ENCODE data around the gene PAK5.
A peak's percentile ranks its signal among the peaks of the same experiment; 100 is the strongest.

The PAK5 gene

DNA sequence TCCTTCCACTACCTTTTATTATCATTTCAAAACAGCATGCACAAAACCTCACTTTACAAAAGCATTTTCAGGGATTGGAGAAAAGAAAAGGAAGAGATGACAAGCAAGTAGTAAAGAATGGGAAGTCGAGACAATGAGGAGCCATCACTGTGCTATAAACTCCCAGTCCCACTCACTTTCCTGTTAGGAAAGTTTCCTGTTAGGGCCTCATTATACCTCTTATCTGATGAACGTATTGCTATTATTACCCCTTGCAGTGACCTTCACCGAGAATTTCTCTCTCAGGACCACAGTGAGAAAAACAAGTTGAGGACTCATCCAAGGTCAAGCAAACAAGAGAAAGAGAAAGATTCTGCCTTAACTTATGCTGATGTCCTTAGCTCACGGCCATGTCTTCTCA is 295.7 kb downstream of the PAK5 start:
- in situ Hi-C loops (cut with HindIII; ENCODE audit: low pct_unique_long_range_greater_than_20kb, low sequenced_read_pairs), result no loop called here
- no peak for DNase-seq (ENCODE audit: low read depth in 1 of 2, low spot score in 1 of 2)
- no peak for TF ChIP-seq JUND (IDR thresholded peaks at IDR 0.05; ENCODE audit: low read depth)

DNA sequence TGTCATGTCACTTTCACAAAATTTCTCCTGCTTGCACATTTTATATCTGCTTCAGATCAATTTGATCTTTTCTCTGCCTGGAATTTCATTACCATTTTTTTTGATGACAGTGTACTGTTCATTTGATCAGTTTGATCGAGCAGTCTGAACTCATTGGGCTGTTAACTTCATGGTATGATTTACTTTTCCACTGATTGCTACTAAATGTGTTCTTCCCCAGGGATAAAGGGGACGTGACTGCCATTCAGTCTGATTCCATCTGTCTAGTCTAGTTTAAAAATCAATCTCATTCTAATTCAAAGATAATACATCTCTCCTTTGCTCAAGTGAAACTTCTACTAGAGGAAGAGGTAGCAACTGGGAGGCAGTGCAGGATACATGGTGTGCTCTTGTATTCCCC is 303.4 kb downstream of the PAK5 start:
- TF ChIP-seq JUND (IDR thresholded peaks at IDR 0.05; ENCODE audit: low read depth), result no peak
- in situ Hi-C loops (cut with HindIII; ENCODE audit: low pct_unique_long_range_greater_than_20kb, low sequenced_read_pairs), result no loop called here
- DNase-seq (ENCODE audit: low read depth in 1 of 2, low spot score in 1 of 2), result no peak

DNA sequence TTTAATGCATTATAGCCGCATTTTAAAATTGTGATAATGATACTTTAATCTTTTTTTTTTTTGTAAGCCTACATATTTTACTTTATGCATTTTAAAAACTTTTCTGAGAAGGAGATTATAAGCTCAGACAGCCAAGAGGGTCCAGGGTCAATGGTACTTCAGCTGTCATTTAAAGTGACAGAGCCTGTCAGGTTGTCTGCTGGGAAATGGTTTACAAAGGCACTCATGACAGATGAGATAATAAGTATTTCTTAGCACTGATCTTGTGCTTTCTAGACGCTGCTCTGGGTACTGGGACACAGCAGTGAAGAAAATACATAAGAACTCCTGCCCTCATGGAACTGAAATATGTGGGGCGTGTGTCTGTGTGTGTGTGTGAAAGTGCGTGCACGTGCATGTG is 304.9 kb downstream of the PAK5 start:
- in situ Hi-C loops (cut with HindIII; ENCODE audit: low pct_unique_long_range_greater_than_20kb, low sequenced_read_pairs), result no loop called here
- no peak for DNase-seq (ENCODE audit: low read depth in 1 of 2, low spot score in 1 of 2)
- no peak for TF ChIP-seq JUND (IDR thresholded peaks at IDR 0.05; ENCODE audit: low read depth)

DNA sequence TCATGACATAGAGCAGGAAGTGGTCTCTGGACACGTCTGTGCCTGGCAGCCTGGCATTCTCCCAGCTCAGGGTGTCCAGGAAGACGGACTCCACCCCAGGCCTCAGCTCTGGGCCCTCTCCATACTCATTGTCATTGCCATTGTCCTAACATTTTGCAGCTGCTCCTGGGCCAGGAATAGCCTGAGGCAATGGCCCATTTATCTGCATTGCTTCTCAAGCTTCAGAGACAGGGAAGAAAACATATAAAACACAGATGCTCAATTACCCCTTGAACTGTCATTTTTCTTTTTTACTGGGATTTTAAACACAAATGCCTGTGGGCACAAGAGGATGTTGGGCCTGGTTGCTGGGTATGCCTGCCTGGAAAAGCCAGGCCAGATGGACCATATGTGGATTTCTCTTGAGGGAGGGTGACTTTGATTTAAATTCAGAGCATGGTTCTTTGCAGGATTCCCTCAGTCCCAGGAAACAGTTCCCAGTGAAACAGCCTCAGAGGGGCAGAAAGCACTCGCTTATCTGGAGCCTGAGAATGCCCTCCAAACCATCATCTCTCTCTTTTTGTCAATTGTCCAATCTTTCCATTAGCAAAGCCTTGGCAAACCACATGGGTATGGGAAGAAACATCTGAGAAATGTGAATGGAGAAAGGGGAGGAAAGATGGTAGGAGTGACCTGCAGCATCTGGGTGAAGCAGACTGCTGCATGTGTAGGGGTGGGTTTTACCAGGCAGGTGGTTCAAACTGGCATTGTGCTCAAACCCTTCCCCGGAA is 306.6 kb downstream of the PAK5 start:
- peak in 1 of 2 experiments; percentile 52 for DNase-seq (ENCODE audit: low read depth in 1 of 2, low spot score in 1 of 2)
- no peak for TF ChIP-seq JUND (IDR thresholded peaks at IDR 0.05; ENCODE audit: low read depth)
- in situ Hi-C loops (cut with HindIII; ENCODE audit: low pct_unique_long_range_greater_than_20kb, low sequenced_read_pairs), result no loop called here

DNA sequence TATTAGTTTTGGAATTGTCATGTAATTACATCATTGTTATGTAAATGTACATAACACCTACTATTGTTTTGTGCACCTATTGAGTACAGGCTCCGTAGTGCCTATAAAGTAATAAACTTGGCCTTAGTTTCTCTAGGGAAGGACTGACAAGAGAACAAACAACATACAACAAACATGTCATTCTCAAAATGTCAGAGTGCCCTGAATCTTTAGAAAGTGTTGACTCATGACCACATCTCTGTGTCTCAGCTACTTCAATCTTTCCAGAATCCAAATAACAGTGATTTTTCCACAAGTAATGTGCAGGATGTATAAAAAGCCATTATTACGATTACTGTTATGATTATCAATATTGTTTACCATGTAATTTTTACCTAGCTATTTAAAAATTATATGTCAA is 307.3 kb downstream of the PAK5 start:
- TF ChIP-seq JUND (IDR thresholded peaks at IDR 0.05; ENCODE audit: low read depth), result no peak
- DNase-seq (ENCODE audit: low read depth in 1 of 2, low spot score in 1 of 2), result peak in 1 of 2 experiments; percentile 70
- in situ Hi-C loops (cut with HindIII; ENCODE audit: low pct_unique_long_range_greater_than_20kb, low sequenced_read_pairs), result no loop called here

DNA sequence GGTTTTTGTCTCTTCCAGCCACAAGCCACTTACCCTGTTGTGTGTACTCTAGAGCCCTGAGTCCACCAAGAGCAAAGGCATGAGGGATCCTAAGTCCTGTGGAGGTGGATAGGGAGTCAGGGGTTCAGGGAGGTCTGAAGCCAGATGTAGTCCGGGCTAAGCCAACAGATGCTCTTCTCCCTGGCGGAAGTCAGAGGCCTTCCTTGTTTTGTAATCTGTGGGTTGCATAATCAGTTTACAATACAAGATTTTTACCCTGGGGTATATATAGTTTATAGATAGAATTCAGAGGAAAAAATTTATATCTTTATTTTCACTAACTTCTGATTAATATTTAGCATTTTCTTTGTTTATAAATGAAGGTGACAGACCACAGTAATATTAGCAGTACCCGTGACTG is 315.2 kb downstream of the PAK5 start:
- no peak for TF ChIP-seq JUND (IDR thresholded peaks at IDR 0.05; ENCODE audit: low read depth)
- in situ Hi-C loops (cut with HindIII; ENCODE audit: low pct_unique_long_range_greater_than_20kb, low sequenced_read_pairs), result no loop called here
- no peak for DNase-seq (ENCODE audit: low read depth in 1 of 2, low spot score in 1 of 2)

DNA sequence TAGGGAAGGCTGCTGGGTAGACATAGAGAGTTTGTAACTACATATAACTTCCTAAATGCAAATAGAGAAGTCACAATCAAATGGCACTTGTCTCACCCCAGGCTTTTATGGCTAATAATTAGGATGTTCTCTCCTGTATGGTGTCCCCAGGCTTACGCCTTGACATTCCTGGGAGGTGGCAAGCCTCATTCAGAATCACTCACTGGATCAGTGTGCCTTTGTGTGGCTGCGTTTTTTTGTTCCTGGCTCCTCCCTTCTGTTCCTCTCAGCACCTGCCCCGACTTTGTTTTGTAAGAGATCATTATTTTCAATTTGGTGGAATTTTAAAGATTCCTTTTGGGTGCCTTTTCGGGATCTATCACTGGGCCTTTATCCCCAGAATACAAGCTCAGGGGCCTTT is 318.8 kb downstream of the PAK5 start:
- no peak for TF ChIP-seq JUND (IDR thresholded peaks at IDR 0.05; ENCODE audit: low read depth)
- no peak for DNase-seq (ENCODE audit: low read depth in 1 of 2, low spot score in 1 of 2)
- in situ Hi-C loops (cut with HindIII; ENCODE audit: low pct_unique_long_range_greater_than_20kb, low sequenced_read_pairs), result no loop called here

DNA sequence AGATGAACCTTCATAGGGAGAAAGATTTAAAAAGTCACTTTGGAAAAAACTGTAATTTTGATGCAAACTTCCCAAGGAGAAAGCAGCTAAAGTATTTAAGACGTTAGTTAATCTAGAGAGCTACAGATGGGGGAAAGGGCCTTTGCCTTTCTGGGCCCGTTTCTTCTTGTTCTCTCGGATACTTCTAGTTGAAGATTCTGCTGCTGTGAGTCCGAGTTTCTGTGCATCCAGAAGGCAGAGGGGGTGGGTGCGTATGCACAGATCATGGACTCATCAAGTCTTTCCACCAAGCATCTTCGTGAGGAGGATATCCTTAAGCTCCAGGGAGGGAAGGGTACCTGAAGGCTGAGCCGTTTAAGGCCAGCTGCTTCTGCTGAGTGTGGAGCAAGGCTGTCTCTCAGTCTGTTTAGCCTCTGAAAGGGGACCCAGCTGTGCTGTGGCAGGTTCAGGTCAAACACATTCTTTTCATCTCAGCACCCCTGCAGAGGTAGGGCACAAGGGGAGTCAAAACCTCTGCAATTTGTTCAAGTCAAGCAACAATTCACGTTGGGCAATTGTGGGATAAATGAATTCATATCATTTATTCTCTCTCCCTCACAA is 320.2 kb downstream of the PAK5 start:
- no peak for DNase-seq (ENCODE audit: low read depth in 1 of 2, low spot score in 1 of 2)
- in situ Hi-C loops (cut with HindIII; ENCODE audit: low pct_unique_long_range_greater_than_20kb, low sequenced_read_pairs), result no loop called here
- TF ChIP-seq JUND (IDR thresholded peaks at IDR 0.05; ENCODE audit: low read depth), result no peak

DNA sequence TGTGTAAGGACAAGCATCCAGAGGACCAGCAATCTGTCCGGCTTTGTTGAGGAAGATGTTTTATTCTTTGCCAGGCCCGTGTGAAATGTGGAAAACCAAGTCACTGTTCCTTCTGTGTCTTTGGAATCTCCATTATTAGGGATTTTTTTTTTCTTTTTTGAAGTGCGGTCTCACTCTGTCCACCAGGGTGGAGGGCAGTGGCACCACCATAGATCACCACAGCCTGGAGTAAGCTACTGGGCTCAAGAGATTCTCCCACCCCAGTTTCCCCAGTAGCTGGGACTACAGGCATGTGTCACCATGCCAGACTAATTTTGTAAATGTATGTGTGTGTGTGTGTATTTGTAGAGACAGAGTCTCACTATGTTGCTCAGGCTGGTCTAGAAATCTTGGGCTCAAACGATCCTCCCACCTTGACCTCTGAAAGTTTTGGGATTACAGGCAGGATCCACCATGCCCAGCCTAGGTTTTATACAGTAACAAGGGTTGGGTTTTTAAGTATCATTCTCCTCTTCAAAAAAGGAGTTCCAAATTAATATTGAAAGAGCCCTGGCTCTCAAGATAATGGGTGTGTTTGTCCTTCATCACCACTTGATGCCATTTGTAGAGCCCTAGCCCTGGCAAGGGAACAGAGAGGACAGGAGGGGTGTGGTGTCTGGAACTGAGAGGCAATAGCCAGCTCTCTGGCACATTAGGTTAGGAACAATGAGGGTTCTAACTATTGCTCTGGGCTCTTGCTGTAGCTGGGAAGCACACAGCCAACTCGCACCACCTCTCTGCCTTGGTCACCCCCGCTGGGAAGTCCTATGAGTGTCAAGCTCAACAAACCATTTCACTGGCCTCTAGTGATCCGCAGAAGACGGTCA is 321.3 kb downstream of the PAK5 start:
- no peak for DNase-seq (ENCODE audit: low read depth in 1 of 2, low spot score in 1 of 2)
- in situ Hi-C loops (cut with HindIII; ENCODE audit: low pct_unique_long_range_greater_than_20kb, low sequenced_read_pairs), result no loop called here
- no peak for TF ChIP-seq JUND (IDR thresholded peaks at IDR 0.05; ENCODE audit: low read depth)

DNA sequence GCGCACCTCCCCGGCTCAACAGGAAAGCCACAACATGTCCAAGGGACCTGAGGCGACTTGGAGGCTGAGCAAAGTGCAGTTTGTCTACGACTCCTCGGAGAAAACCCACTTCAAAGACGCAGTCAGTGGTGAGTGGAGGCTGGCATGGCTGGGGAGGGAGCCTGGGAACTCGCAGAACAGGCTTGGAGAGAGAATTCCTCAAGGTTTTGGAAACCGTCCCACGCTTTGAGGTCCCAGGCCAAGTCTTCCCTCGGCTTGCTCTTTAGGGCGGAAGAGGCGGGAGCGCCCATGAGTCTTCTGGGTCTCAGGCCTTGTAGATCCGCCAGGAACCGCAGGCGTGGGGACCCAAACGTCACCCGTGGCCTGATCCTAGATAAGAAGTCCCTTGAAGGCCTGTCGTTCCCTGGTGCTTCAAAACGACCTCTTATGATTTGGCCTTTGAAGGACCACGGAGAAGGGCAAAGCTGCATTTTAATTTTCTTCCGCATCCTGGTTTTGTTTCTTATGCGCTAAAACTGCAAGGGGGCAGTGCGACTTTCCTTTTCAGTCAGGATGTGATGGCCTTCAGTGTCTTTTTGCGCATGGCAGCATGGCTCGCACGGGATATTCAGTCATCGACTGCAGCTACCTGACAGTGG is 322.5 kb downstream of the PAK5 start:
- no peak for TF ChIP-seq JUND (IDR thresholded peaks at IDR 0.05; ENCODE audit: low read depth)
- in situ Hi-C loops (cut with HindIII; ENCODE audit: low pct_unique_long_range_greater_than_20kb, low sequenced_read_pairs), result no loop called here
- DNase-seq (ENCODE audit: low read depth in 1 of 2, low spot score in 1 of 2), result peak in 1 of 2 experiments; percentile 61

DNA sequence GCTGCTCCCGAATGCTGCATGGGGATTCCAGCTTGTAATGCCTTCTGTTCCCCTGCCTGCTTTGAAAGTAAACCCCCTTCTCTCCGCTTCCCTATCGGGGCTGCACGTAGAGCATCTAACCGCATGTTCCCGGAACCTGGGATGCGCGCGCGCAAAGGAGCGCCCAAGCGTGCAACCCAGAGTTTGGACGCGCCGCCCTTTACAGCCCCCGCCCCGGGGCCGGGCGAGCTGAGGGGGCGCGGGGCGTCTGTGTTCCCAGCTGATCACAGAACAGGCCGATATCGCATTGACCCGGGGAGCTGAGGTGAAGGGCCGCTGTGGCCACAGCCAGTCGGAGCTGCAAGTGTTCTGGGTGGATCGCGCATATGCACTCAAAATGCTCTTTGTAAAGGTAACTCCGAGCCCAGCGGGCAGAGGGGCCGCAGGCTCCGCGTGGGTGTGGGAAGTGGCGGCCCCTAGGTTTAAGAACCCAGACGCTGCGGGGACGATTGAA is 323.1 kb downstream of the PAK5 start:
- TF ChIP-seq JUND (IDR thresholded peaks at IDR 0.05; ENCODE audit: low read depth), result no peak
- no peak for DNase-seq (ENCODE audit: low read depth in 1 of 2, low spot score in 1 of 2)
- in situ Hi-C loops (cut with HindIII; ENCODE audit: low pct_unique_long_range_greater_than_20kb, low sequenced_read_pairs), result no loop called here

DNA sequence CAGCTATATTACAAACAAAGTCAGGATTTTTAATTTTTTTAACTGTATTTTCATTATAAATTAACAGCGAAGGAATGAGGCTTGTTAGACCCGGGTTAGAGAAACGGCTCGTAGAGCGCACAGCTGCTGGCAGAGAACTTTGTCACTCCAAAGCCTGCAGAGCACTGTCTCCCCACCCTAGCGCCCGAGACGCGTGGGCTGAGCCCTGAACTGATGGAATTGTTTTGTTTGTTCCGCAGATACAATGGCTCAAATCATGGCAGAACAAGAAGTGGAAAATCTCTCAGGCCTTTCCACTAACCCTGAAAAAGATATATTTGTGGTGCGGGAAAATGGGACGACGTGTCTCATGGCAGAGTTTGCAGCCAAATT is 323.7 kb downstream of the PAK5 start:
- no peak for TF ChIP-seq JUND (IDR thresholded peaks at IDR 0.05; ENCODE audit: low read depth)

More for the DNA sequence above, 323.7 kb downstream of the PAK5 start:
- DNase-seq (ENCODE audit: low read depth in 1 of 2, low spot score in 1 of 2), result no peak
- in situ Hi-C loops (cut with HindIII; ENCODE audit: low pct_unique_long_range_greater_than_20kb, low sequenced_read_pairs), result no loop called here

All from T47D (cell line).